TTC549 (cell line): ENCODE measurements around the gene MRPS31.
"Not testable (repeated sequence)": the region's sequence is repeated elsewhere in the genome, so short reads cannot be mapped to it uniquely, and the experiment has no call there.

Experiments
- FAIRE-seq: peaks from 2 replicates; lab custom pipeline; 2012; peaks lifted over from hg19 to GRCh38; lab: Jason Lieb, UNC

Gene MRPS31

DNA sequence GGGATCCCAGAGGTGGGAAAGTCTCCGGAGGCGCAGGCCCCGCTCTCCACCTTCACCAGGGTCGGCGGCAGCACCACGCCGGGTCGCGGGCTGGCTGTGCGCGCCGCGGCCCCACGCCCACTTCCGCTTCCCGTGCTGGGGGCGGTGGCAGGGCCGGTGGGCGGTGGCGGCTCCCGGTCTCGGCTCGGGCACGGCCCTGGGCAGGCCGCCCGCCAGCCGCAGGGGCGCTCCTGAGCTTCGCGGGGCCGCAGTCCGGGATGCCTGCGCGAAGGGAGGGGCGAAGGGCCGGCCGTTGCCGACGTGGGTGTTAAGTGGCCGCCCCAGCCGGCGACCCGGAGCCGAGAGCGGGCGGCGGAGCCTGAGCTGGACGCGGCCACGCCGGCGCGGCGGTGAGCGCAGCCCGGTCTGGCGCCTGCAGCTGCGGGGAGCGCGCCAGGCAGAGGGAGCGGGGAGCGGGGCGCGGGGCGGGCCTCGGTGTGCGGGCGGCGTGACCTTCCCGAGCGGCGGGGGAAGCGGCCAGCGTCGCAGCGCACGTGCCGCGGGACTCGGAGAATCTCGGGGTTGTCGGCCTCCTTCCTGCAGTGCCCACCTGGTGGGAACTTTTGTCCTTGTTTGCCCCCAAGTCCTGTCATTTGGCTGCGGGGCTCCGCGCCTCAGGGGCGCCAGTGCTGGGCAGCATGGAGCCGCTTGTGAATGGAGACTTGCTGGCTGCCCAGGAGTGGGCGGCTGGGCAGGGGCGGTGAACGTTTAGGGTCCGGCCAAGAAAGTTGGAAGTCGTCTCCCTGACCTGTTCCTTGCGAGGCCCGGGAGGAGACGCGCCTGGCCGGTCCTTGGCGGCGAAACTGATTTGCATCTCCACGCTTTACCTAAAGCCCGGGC is 18.5 kb upstream of the MRPS31 start, which contains the start of gene SLC25A15:
SLC25A15 (plus strand) TSS at position 337 of the 879 bp plus-strand sequence. CDS start 3,616 bp downstream, outside the sequence.
- no peak for FAIRE-seq

DNA sequence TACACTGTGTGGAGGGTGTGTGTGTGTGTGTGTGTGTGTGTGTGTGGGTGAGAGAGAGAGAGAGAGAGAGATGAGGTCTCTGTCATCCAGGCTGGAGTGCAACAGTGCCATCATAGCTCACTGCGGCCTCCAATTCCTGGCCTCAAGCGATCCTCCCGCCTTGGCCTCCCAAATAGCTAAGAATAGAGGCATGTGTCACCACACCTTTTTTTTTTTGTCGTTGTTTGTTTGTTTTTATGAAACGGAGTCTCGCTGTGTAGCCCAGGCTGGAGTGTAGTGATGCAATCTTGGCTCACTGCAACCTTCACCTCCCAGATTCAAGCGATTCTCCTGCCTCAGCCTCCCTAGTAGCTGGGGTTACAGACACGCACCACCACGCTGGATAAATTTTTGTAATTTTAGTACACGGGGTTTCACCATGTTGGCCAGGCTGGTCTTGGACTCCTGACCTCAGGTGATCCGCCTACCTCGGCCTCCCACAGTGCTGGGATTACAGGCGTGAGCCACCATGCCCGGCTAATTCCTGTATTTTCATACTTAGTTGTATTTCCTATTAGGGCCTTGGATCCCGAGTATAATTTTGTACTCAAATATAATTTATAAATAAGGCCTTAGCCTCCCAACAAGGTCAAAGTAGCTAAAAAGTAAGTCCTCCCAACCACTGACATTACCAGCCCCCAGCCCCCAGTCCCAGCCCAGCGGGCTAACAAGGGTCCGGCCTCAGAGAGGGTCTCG is 17.7 kb upstream of the MRPS31 start:
- FAIRE-seq, result not testable (repeated sequence)

DNA sequence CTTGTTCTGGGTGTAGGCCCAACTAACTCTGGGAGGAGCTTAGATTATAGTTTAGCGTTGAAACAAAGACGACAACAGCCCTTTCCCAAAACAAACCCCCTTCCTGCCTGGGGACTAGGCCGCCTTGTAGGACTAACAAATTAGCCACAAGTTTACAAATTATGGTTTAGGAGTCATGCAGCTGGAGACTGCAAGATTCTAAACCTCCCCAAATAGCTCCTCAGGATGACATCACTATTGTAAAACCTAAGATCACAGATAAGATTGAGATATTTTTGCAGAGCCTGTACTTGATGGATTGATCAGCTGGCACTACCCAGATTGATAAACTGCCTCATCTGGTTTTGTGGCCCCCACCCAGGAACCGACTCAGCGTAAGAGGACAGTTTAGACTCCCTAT is 16.1 kb upstream of the MRPS31 start:
- FAIRE-seq, result no peak

DNA sequence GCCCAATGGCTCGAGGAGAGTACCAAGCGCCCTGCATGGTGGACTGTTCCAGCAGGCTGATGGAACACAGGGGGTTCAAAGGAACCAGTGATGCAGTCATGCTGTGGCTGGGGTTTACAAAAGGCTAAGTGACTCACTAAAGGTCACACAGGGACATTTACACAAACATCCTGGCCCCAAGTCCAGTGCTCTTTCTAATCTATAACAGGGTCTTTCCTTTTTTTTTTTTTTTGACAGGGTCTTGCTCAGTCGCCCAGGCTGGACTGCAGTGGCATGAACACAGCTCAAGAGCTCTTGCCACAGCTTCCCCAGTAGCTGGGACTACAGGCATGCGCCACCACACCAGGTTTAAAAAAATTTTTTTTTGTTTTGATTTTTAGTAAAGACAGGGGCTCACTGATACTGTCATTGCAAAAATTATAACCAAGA is 15.6 kb upstream of the MRPS31 start:
- FAIRE-seq, result no peak

DNA sequence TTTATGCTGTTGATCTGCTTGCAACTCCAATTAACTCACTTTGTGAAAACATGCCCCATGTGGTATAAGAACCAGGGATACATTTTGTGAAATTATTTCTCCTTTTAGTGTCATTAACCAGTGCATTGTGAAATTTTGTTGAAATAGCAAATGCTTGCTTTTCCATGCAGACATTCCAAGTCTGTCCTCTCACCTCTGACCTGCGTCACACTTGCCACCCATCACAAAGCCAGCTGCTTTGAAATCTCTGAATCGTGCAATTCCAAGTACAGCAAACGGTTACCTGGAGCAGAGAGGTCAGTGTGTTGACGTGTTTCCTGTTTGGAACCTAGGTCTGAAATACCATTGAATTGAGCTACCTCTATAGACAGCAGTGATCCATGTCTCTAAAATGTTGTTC is 13.6 kb upstream of the MRPS31 start:
- no peak for FAIRE-seq

DNA sequence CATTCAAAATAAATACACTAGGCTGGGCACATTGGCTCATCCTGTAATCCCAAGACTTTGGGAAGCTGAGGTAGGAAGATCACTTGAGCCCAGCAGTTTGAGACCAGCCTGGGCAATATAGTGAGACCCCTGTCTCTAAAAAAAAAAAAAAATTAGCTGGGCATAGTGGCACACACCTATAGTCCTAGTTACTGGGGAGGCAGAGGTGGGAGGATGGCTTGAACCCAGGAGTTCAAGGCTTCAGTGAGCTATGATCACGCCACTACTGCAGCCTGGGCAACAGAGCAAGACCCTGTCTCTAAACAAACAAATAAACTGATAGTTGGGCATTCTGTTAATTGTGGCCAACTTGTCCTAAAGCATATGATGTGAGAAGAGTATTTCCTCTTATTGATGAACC is 12.0 kb upstream of the MRPS31 start:
- not testable (repeated sequence) for FAIRE-seq

DNA sequence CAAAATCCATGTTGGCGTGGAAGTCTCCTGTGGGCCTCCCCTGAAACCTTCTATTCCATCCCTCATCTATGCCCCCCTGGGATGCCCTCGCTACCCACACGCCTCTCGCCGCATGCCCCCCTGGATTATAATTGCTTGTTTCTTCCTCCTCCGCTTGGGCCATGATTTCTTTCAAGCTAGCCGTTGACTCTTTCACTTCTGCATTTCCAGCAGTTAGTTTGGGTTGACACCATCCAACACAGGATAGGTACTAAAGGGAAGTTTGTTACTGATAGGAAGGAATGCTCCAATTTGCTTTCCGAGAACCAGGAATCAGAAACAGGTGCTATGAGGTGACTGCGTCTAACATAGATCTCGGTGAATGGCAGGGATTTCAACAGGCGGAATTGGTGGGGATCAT is 10.7 kb upstream of the MRPS31 start:
- no peak for FAIRE-seq

DNA sequence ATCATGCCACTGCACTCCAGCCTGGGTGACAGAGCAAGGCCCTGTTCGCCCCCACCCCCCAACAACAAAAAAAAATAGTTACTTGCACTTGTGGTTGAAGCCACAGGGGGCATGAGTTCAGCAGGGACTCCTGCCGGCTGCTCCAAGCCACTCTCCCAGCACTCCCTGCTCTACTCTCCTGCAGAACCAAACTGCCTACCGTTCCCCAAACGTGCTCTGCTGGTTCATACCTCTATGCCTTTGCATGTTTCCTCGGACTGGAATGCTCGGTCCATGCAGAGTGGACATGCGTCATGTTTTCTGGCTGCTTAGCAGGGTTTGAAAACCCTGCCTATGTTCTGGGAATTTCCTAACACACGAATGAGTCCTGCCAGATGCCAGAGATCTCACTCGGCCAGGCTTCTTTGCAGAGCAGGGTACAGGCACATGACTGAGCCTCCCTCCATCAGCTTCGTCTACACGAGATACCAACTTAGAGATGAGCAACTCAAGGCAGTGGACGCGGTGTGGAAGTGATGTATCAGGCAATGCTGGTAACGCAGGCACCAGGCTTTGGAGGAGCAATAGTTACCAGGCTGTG is 9.9 kb upstream of the MRPS31 start:
- FAIRE-seq, result no peak

DNA sequence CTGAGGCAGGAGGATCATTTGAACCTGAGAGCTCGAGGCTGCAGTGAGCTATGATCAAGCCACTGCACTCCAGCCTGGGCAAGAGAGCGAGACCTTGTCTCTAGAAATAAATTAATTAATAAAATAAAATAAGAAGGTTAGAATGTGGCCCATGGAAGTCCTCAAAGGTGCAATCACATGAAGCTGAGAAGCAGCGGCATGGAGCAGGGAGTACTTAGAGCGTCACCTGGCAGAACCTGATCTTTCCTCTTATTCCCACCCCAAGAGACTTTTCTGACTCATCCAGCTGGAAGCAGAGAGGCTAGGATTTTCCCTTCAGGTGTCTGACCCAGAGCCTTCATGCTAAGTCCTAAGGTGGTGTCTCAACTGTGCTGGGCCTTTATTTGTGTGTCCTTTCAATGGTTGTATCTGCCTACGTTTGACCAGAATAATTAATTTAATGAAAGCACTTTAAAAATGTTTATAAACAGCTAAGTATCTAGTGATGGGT is 8.9 kb upstream of the MRPS31 start:
- FAIRE-seq, result no peak

DNA sequence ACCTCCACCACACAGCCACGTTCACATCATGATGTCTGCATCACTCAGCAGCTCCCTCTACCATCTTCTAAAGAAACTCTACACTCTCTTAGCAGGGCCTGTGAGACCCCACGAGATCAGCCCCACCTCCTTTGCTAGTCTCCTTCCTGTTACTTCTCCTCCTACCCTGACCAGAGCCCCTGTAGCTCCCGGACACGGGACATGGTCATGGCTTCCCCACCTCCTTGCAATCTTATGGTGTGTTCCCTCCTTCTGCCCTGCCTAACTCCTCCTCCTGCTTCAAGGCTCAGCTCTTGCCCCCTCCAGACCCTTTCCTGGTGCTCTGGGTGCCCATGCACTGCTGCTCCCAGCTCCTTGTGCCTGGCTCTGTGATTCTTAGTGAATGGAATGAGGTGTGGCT is 8.1 kb upstream of the MRPS31 start:
- no peak for FAIRE-seq

DNA sequence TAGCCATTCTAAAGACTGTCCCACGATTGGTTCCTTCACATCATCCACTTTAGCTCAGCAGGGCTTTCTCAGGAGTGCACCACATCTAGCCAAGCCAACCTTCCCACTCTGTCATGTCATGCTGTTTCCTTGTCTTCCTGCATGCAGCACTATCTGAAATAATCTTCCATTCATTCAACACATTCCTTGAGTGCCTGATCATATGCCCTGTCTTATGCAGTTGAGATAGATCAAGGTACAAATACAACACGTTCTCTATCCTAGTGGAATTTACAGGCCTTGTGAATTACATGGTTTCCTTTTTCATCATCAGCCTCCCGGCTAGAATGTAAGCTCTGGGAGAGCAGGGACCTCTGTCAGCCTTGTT is 6.8 kb upstream of the MRPS31 start:
- no peak for FAIRE-seq

DNA sequence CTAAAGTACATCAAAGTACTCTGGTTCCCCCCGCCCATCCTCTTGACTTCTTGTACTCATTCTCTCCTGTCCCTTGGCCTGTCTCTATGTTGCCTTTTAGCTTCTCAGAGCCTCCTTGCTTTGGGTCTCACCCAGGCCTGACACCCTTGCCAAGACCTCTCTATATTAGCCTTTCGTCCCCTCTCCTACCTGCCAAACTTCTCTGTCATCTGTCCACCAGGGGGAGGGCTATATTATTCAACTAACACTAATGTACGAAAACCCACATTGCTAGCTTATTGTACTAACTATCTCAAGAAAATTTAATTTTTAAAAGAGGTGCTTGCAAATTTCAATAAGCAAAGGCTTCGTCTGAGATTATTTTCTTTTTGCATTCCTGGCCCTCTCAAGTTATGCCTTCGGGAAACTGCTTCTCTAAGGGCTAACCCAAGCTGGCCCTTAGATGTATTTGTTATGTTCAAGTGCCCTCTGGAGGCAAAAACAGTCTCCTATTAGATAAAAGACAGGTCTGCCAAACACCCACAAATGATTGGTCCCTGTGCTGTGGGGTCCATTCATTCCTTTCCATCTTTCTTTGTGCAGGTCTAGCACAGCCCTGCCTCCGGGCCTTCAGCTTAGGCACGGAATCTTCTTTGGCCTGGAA is 6.3 kb upstream of the MRPS31 start:
- FAIRE-seq, result no peak

DNA sequence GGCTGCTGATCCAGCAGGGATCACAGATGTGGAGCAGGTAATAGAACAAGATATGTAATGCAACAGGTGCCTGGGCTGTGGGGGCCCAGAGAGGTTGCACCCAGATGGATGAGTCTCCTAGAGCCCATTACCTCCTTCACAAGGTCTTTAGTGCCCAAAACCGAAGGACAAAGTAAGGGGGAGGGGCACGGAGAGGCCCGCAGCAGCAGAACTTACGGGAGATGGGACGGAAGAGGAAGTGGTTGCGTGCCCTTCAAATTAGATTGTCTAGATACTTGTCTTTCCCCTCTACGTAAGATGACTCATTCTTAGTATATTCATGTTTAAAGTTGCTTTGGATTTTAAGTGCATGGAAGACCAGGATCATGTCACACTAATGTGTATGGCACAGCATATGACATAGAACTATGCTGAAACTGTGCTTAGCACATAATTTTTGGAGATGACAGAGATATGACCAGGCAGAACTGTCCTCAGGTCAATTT is 5.7 kb upstream of the MRPS31 start:
- FAIRE-seq, result no peak

DNA sequence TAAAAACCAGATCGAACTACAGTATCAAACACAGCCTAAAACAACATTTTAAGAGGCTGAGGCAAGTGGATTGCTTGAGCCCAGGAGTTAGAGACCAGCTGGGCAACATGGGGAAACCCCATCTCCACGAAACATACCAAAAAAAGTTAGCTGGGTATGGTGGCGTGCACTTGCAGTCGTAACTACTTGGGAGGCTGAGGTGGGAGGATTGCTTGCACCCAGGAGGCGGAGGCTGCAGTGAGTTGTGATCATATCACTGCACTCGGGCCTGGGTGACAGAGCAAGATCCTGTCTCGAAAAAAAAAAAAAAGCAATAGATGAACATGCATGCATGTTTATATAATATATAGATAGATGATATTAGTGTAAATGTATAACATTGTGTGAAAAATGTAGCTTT is 5.2 kb upstream of the MRPS31 start:
- FAIRE-seq, result no peak

DNA sequence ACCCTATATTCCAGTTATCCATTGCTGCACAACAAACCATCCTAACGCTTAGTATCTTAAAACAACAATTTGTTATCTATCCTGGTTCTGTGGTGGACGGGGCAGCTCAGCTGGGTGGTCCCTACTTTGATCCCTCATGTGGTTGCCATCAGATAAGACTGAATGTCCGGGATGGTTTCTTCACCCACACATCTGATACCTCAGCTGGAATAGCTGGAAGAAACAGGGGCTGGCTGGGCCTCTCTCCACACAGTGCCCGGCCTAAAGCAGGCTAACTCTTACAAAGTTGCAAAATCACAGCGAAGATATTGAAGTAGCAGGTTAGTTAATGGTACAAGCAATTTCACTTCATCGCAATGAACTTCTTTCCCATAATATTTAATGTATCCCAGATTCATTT is 3.7 kb upstream of the MRPS31 start:
- no peak for FAIRE-seq

DNA sequence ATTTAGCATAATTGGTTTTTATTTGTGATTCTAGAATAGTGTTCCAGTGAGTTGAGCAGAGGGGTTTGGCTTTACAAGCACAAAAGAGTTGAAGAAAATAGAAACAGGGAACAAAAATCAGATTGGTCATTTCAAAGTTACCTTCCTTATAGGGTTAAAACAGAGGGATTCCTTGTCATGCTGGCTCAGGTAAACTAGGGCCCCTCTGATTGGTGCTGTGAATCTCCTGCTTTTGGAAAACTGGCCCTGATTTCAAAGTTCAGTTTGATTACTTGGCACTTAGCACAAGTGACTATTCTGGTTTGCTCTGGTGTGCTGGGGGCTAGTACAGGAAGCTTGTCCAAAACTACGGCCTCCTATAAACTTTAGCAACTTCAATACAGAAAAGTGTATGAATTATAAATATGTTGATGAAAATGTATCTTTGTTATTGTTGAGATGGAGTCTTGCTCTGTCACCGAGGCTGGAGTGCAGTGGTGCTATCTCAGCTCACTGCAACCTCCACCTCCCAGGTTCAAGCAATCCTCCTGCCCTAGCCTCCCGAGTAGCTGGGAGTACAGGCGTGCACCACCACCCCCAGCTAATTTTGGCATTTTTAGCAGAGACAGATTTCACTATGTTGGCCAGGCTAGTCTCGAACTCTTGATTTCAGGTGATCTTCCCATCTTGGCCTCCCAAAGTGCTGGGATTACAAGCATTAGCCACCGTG is 1.9 kb upstream of the MRPS31 start:
- FAIRE-seq, result no peak

DNA sequence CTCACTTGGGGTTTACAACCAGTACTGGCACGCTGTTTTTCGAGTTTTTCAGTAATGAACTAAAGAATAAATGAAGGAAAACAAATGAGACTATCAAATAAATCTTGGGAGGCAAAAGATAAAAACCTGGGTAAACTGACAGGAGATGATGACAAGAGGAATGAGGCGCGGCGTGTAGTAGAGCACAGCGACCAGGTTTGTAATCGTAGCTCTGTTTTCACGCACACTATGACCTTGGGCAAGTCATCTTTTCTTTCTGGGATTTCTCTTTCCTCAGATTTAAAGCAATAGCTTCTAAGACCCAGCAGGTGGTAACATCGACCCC is 419 bp downstream of the MRPS31 start:
- FAIRE-seq, result no peak

DNA sequence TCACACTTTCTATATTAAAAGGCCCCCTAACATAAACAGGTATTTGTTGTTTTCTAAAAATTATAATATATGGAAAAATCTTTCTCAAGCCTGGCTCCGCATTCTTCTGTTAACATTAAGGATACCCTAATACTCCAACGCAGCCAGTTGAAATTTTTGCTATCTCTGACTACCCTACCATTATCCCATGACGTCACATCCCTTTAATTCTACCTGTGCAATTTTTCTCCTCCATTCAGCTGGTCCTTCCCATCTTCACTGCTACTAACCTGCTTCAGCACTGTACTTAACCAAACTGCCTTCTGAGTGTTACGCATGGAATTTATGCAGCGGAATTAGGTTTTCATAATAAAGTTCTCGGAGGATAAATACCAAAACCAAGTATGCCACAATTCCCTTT is 1.0 kb downstream of the MRPS31 start:
- FAIRE-seq, result no peak

DNA sequence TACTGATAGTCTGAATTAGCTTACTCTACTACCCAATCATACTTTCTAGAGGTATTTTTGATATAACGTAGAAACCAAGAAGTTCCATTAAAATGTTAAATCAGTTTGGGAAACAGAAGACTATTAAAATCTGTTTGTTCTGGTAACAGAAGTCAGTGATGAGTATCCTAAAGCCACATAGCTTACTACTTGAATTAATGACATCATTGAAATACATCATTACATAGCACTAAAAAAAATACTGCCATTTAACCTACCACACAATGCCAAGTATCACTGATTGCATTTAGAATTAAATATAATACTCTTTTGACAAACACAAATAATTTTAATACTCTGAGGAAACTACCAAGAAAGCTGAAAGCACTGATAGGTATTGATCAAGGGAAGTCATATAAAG is 5.4 kb downstream of the MRPS31 start:
- FAIRE-seq, result no peak

DNA sequence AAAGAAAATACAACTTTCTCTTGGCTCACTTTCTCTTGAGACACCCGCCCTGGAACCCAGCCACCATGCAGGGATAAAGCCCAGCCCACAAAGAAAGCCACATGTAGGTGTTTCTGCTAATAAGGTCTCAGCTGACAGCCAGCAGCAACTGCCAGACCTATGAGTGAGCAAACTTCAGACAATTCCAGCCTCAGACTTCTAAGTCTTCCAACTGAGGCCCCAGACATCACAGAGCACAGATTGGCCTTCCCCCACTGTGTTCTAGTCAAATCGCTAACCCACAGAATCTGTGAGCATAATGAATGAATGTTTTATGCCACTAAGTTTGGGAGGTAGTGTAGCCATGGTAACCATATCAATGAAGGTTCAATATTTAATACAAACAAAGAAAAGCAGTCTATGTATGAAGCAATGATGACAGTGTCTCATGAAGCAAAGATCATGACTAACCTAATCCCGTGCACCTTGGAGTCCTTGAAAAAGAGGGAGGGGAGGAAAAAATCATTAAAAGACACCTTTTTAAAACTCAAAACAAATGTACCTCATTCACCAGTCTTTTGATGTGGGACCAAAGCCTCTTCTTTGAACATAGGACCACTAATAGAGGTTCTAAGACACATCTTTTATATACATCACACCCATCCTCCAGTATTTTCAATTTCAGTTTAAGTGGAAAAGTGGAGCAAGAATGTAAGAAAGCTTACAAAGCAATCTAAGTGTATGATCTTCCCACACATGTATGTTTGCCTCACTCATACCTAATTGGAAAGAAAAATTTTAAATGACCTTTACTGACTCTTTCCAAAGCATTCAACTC is 6.2 kb downstream of the MRPS31 start:
- no peak for FAIRE-seq

DNA sequence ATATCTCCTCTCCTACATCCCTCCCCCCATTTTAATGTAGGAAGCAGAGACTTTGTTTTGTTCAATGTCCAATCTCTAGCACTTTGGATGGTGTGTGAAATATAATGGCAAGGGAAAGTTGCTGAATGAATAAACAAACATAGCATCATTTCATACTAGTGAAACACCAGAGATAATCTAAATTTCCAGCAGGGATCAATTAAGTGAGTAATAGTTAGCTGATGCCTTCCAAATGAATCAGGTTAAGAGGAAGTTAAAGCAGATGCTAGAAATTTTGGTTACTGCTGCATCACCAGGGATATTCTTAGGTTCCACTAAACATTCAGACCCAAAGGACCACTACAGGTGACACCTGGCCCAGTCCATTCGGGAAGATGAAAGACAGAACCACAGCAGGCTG is 8.1 kb downstream of the MRPS31 start:
- FAIRE-seq, result no peak
